HL-60 (cell line): Measurements from ENCODE around the gene MORN5.

Experiments used
- CTCF ChIP-seq: IDR thresholded peaks from one replicate; pipeline ENCODE4 v1.5.1; 2011; ENCODE audit warnings: low read length, control low read depth, inconsistent platforms; ENCODE audit not compliant: insufficient read depth
- GABPA ChIP-seq: IDR thresholded peaks from 2 replicates; pipeline ENCODE4 v1.6.1; 2012; ENCODE audit warnings: low read depth
- POLR2AphosphoS5 ChIP-seq: IDR thresholded peaks from 2 replicates; pipeline ENCODE4 v1.6.1; 2012; ENCODE audit warnings: low read depth
- SPI1 ChIP-seq: IDR thresholded peaks from 2 replicates; pipeline ENCODE4 v1.6.1; 2012; ENCODE audit warnings: low read depth, mild to moderate bottlenecking, borderline replicate concordance

- TF ChIP-seq CTCF (no peak), GABPA (no peak), POLR2AphosphoS5 (no peak), SPI1 (no peak)
Measured at GRCh38 chr9:122228191-122228567, 68.5 kb downstream of the MORN5 start.
